H9 (cell line): ENCODE measurements around the gene MCHR2. TPM values are rescaled to one million over a fixed set of nuclear protein-coding genes. Genes with fewer than 3 reads are reported as not detected.

Source experiments
- DNase-seq: peaks from one replicate; pipeline ENCODE4 v3.0.0-alpha.2; 2017
- H2AFZ ChIP-seq: one replicate; pipeline ENCODE4 v1.6.1; 2013; ENCODE audit warnings: mild to moderate bottlenecking, low read length, control low read depth, moderate library complexity
- H2AK5ac ChIP-seq: 2 replicates; pipeline ENCODE4 v1.6.1; 2013; ENCODE audit warnings: low read length, control low read depth, mixed read lengths; ENCODE audit not compliant: insufficient read length
- H2BK120ac ChIP-seq: one replicate; pipeline ENCODE4 v1.6.1; 2013; ENCODE audit warnings: low read depth, mild to moderate bottlenecking, low read length, control low read depth, inconsistent platforms; ENCODE audit not compliant: poor library complexity, severe bottlenecking
- H2BK12ac ChIP-seq: 2 replicates; pipeline ENCODE4 v1.6.1; 2013; ENCODE audit warnings: low read length, control low read depth, mixed read lengths, low read depth; ENCODE audit not compliant: insufficient read length
- H2BK15ac ChIP-seq: 2 replicates; pipeline ENCODE4 v1.6.1; 2013; ENCODE audit warnings: low read depth, low read length, control low read depth
- H2BK20ac ChIP-seq: one replicate; pipeline ENCODE4 v1.6.1; 2013; ENCODE audit warnings: low read depth, mild to moderate bottlenecking, low read length, control low read depth, inconsistent platforms; ENCODE audit not compliant: poor library complexity, severe bottlenecking
- H2BK5ac ChIP-seq: 2 replicates; pipeline ENCODE4 v1.6.1; 2013; ENCODE audit warnings: low read length, control low read depth, mixed read lengths; ENCODE audit not compliant: insufficient read length
- H3K14ac ChIP-seq: 2 replicates; pipeline ENCODE4 v1.6.1; 2013; ENCODE audit warnings: low read length, control low read depth; ENCODE audit not compliant: insufficient read depth
- H3K18ac ChIP-seq: 2 replicates; pipeline ENCODE4 v1.6.1; 2013; ENCODE audit warnings: low read depth, mild to moderate bottlenecking, mixed read lengths, low read length, control low read depth; ENCODE audit not compliant: insufficient read length
- H3K23ac ChIP-seq: 2 replicates; pipeline ENCODE4 v1.6.1; 2013; ENCODE audit warnings: low read length, control low read depth, mixed read lengths, low read depth; ENCODE audit not compliant: insufficient read length
- H3K23me2 ChIP-seq: 2 replicates; pipeline ENCODE4 v1.6.1; 2013; ENCODE audit warnings: low read depth, mild to moderate bottlenecking, mixed read lengths, low read length, control low read depth; ENCODE audit not compliant: insufficient read length, poor library complexity, severe bottlenecking
- H3K27ac ChIP-seq: 2 replicates; pipeline ENCODE4 v1.5.1; 2013; ENCODE audit warnings: low read length, control low read depth, mixed read lengths, low read depth; ENCODE audit not compliant: insufficient read length
- H3K27me3 ChIP-seq: 2 replicates; pipeline ENCODE4 v1.6.1; 2013; ENCODE audit warnings: low read length, control low read depth, inconsistent platforms; ENCODE audit not compliant: insufficient read depth
- H3K4ac ChIP-seq: 2 replicates; pipeline ENCODE4 v1.6.1; 2013; ENCODE audit warnings: low read depth, mild to moderate bottlenecking, control low read depth, inconsistent platforms, low read length, moderate library complexity
- H3K4me1 ChIP-seq: 2 replicates; pipeline ENCODE4 v1.6.1; 2013; ENCODE audit warnings: low read length, control low read depth, inconsistent platforms; ENCODE audit not compliant: insufficient read depth
- H3K4me2 ChIP-seq: 2 replicates; pipeline ENCODE4 v1.6.1; 2013; ENCODE audit warnings: low read length, control low read depth, mixed read lengths; ENCODE audit not compliant: insufficient read length, insufficient read depth
- H3K56ac ChIP-seq: 2 replicates; pipeline ENCODE4 v1.6.1; 2013; ENCODE audit warnings: low read depth, mild to moderate bottlenecking, mixed read lengths, low read length, control low read depth; ENCODE audit not compliant: insufficient read length
- H3K79me1 ChIP-seq: 2 replicates; pipeline ENCODE4 v1.6.1; 2013; ENCODE audit warnings: low read depth, mild to moderate bottlenecking, moderate library complexity, low read length, control low read depth, inconsistent platforms; ENCODE audit not compliant: insufficient read depth, poor library complexity, severe bottlenecking
- H3K79me2 ChIP-seq: 2 replicates; pipeline ENCODE4 v1.6.1; 2013; ENCODE audit warnings: low read length, control low read depth, inconsistent platforms; ENCODE audit not compliant: insufficient read depth
- H3K9ac ChIP-seq: 2 replicates; pipeline ENCODE4 v1.6.1; 2013; ENCODE audit warnings: low read length, control low read depth, mixed read lengths; ENCODE audit not compliant: insufficient read length; ENCODE audit errors: extremely low read depth
- H3K9me3 ChIP-seq: one replicate; pipeline ENCODE4 v1.6.1; 2013; ENCODE audit warnings: low read depth, low read length, inconsistent platforms; ENCODE audit not compliant: control insufficient read depth
- H3T11ph ChIP-seq: one replicate; pipeline ENCODE4 v1.6.1; 2013; ENCODE audit warnings: mild to moderate bottlenecking, low read length, control low read depth, inconsistent platforms
- H4K20me1 ChIP-seq: one replicate; pipeline ENCODE4 v1.6.1; 2013; ENCODE audit not compliant: control insufficient read depth, insufficient read length, insufficient read depth
- H4K5ac ChIP-seq: 2 replicates; pipeline ENCODE4 v1.6.1; 2013; ENCODE audit warnings: low read depth, mild to moderate bottlenecking, mixed read lengths, low read length, control low read depth; ENCODE audit not compliant: insufficient read length
- H4K8ac ChIP-seq: replicated peaks from 2 replicates; pipeline ENCODE4 v1.6.1; 2013; ENCODE audit warnings: low read length, control low read depth, mixed read lengths, low read depth; ENCODE audit not compliant: insufficient read length
- H4K91ac ChIP-seq: 2 replicates; pipeline ENCODE4 v1.6.1; 2013; ENCODE audit warnings: low read depth, mild to moderate bottlenecking, moderate library complexity, mixed read lengths, low read length, control low read depth; ENCODE audit not compliant: insufficient read length
- H3K27ac Mint-ChIP-seq, 3 experiments: 2 replicates in 2 of 3; 3 replicates in 1 of 3; pipeline ENCODE4 v1.8.0; 2020 to 2021; ENCODE audit warnings: mixed read lengths in 3 of 3, mild to moderate bottlenecking in 1 of 3, moderate library complexity in 1 of 3
- H3K27me3 Mint-ChIP-seq: 2 replicates; pipeline ENCODE4 v1.8.0; 2021; ENCODE audit warnings: low read depth, mild to moderate bottlenecking, moderate library complexity, mixed read lengths
- H3K36me3 Mint-ChIP-seq, 3 experiments: 2 replicates in 2 of 3; 3 replicates in 1 of 3; pipeline ENCODE4 v1.8.0; 2020 to 2021; ENCODE audit warnings: low read depth in 3 of 3, mixed read lengths in 3 of 3; ENCODE audit not compliant: insufficient read depth in 1 of 3
- H3K4me1 Mint-ChIP-seq, 2 experiments: 2 replicates each; pipeline ENCODE4 v1.8.0; 2020; ENCODE audit warnings: mixed read lengths in 2 of 2
- H3K4me3 Mint-ChIP-seq, 2 experiments: 2 replicates in 1 of 2; 3 replicates in 1 of 2; pipeline ENCODE4 v1.8.0; 2020 to 2021; ENCODE audit warnings: mild to moderate bottlenecking in 2 of 2, mixed read lengths in 2 of 2, moderate library complexity in 1 of 2
- H3K9me3 Mint-ChIP-seq, 2 experiments: 2 replicates in 1 of 2; 3 replicates in 1 of 2; pipeline ENCODE4 v1.8.0; 2020; ENCODE audit warnings: mild to moderate bottlenecking in 2 of 2, mixed read lengths in 2 of 2, moderate library complexity in 1 of 2
- CTCF ChIP-seq: fragments of 200-600 bp; sonication (generic); conservative IDR thresholded peaks from 3 replicates; pipeline ENCODE4 v1.8.0; 2021; ENCODE audit warnings: antibody characterized with exemption, mild to moderate bottlenecking
- WGBS: extraction: QIAGEN DNeasy Blood & Tissue Kit; methylation state at CpG from one replicate; pipeline ENCODE4 v1.1.7; 2013; ENCODE audit warnings: missing lambda C conversion rate, low lambda C conversion rate, mixed read lengths; ENCODE audit not compliant: insufficient read length; ENCODE audit errors: extremely low coverage; 5-methylcytosine and 5-hydroxymethylcytosine counted together
- total RNA-seq: library from RNA; stranded (reverse); gene quantifications from 2 replicates; pipeline ENCODE4 v1.2.1, GENCODE V29; 2021

MCHR2 gene
- total RNA-seq, 1 experiment from 2014 or later, result not detected

- Histone ChIP-seq H3K79me2 (no peaks in the 10 kb centered on the region), H3K27ac (no peak overlapping the region), H2BK5ac (no peak overlapping the region), H3K18ac (no peak overlapping the region), H3T11ph (no peak overlapping the region), H2AK5ac (no peak overlapping the region), H3K23ac (no peak overlapping the region), H4K20me1 (no peaks in the 10 kb centered on the region), H4K8ac (no peak overlapping the region), H3K9ac (no peak overlapping the region), H3K14ac (no peak overlapping the region), H3K9me3 (no peaks in the 10 kb centered on the region), H2BK15ac (no peak overlapping the region), H2AFZ (no peak overlapping the region), H3K23me2 (no peaks in the 10 kb centered on the region), H2BK20ac (no peak overlapping the region), H4K5ac (no peak overlapping the region), H3K27me3 (no peaks in the 10 kb centered on the region), H3K4me2 (no peak overlapping the region), H3K79me1 (no peaks in the 10 kb centered on the region), H3K4ac (no peak overlapping the region), H4K91ac (no peak overlapping the region), H2BK120ac (no peak overlapping the region), H2BK12ac (no peak overlapping the region), H3K4me1 (no peaks in the 10 kb centered on the region), H3K56ac (no peak overlapping the region)
- H3K36me3 Mint-ChIP-seq, result peaks cover 0 to 12% (median 2%) of the 10 kb centered on the region in 3 experiments; a peak in 3 of 7 replicates
- no peak overlapping the region for H3K27ac Mint-ChIP-seq
- H3K27me3 Mint-ChIP-seq, result no peaks in the 10 kb centered on the region
- no CpG with 5 or more reads among the region's 8 CpGs for WGBS
- no peak for TF ChIP-seq CTCF
- no peak overlapping the region for H3K4me3 Mint-ChIP-seq
- no peak for DNase-seq
- peaks cover 12 to 15% of the 10 kb centered on the region in 2 experiments for H3K9me3 Mint-ChIP-seq
- H3K4me1 Mint-ChIP-seq, result no peaks in the 10 kb centered on the region
These were observed 42.0 kb upstream of the MCHR2 start for GRCh38 chr6:100035873-100036653.
